Erythroblast (primary cell): ENCODE data around the gene MEAF6.

Experiments
- GATA1 ChIP-seq: IDR thresholded peaks from 2 replicates; pipeline ENCODE4 v1.6.1; 2011; ENCODE audit warnings: low read depth, mild to moderate bottlenecking, control low read depth, low read length, moderate library complexity
- POLR2A ChIP-seq: IDR thresholded peaks from 2 replicates; pipeline ENCODE4 v1.6.1; 2011; ENCODE audit warnings: mild to moderate bottlenecking, low read length

- TF ChIP-seq POLR2A, result no peak
- TF ChIP-seq GATA1, result no peak
Observed at GRCh38 chr1:37509181-37509580, 5.4 kb downstream of the MEAF6 start.
